Parathyroid adenoma (tissue), 2 donors: ENCODE results near the gene GRM7.

Experiments used
- H2AFZ ChIP-seq: fragments of 300-600 bp; sonication (generic); one replicate; pipeline ENCODE4 v1.7.0; 2017; ENCODE audit warnings: antibody characterized with exemption, mild to moderate bottlenecking
- H3K27ac ChIP-seq: fragments of 300-600 bp; sonication (generic); one replicate; pipeline ENCODE4 v1.7.0; 2017
- H3K27me3 ChIP-seq: fragments of 300-600 bp; sonication (generic); one replicate; pipeline ENCODE4 v1.7.0; 2017; ENCODE audit warnings: low read length; ENCODE audit not compliant: control insufficient read depth, insufficient read depth
- H3K36me3 ChIP-seq: fragments of 300-600 bp; sonication (generic); one replicate; pipeline ENCODE4 v1.7.0; 2017; ENCODE audit warnings: low read length; ENCODE audit not compliant: control insufficient read depth, insufficient read depth
- H3K4me1 ChIP-seq: fragments of 300-600 bp; sonication (generic); one replicate; pipeline ENCODE4 v1.7.0; 2017; ENCODE audit warnings: control low read depth
- H3K4me2 ChIP-seq: fragments of 300-600 bp; sonication (generic); one replicate; pipeline ENCODE4 v1.7.0; 2017; ENCODE audit warnings: low read length
- H3K4me3 ChIP-seq: fragments of 300-600 bp; sonication (generic); one replicate; pipeline ENCODE4 v1.7.0; 2017; ENCODE audit warnings: low read depth, low read length
- H3K79me2 ChIP-seq: fragments of 300-600 bp; sonication (generic); one replicate; pipeline ENCODE4 v1.7.0; 2017; ENCODE audit warnings: control low read depth
- H3K9ac ChIP-seq: fragments of 300-600 bp; sonication (generic); one replicate; pipeline ENCODE4 v1.7.0; 2017; ENCODE audit warnings: mild to moderate bottlenecking
- H3K9me3 ChIP-seq: fragments of 300-600 bp; sonication (generic); one replicate; pipeline ENCODE4 v1.7.0; 2017; ENCODE audit warnings: low read length; ENCODE audit not compliant: control insufficient read depth
- TF ChIP-seq, protein P1 (sequence below): fragments of 300-600 bp; sonication (generic); IDR thresholded peaks from one replicate; pipeline ENCODE4 v1.7.0; 2017; ENCODE audit warnings: antibody characterized with exemption, mild to moderate bottlenecking
- donor health status: primary hyperparathyroidism.

Gene GRM7

DNA sequence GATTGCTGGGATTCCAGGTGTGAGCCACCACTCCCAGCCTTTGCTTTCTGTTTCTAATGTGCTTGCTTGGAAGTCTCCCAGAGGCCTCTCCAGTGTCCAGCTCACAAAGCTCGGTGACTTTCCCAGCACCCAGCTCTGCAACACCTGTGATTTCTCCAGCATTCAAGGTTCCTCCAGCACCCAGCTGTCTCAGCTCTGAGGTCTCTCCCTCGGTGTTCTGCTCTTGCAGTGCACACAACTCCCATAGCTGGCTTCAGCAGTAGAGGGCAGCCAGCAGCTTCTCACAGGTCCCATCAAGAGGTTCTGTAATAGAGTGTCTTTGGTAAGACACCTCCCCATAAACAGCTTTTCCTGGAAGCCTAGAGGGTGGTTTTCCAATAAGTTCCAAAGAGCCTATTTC is 75.1 kb downstream of the GRM7 start:
- H3K27me3 ChIP-seq, result no peaks in the 10 kb centered on the region
- no peak overlapping the region for H3K27ac ChIP-seq

DNA sequence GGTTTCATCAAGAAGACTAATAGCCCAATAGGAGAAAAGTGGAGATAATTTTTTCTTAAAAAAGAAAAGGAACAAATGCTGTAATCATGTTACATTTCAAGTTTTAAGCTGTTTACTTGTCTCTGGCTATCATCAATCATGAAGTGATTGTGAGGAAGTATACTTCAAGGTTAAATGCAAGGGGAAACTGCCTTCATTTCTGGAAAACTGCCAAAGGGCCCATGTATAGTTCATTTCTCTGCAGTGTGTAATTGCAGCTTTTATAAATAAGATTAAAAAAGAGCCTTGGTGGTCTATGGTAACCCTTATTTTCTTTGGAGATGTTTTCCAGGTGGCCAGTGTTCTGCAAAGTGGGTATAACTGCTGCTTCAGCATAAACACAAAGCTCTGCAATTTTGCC is 101.9 kb downstream of the GRM7 start:
- H3K9me3 ChIP-seq, result peaks cover 2% of the 10 kb centered on the region
- H3K79me2 ChIP-seq, result no peaks in the 10 kb centered on the region
- H3K4me2 ChIP-seq, result no peak overlapping the region
- no peak overlapping the region for H3K4me3 ChIP-seq
- no peak overlapping the region for H2AFZ ChIP-seq
- no peaks in the 10 kb centered on the region for H3K4me1 ChIP-seq
- H3K9ac ChIP-seq, result no peak overlapping the region
- H3K27ac ChIP-seq, result no peak overlapping the region
- TF ChIP-seq, protein P1, sequence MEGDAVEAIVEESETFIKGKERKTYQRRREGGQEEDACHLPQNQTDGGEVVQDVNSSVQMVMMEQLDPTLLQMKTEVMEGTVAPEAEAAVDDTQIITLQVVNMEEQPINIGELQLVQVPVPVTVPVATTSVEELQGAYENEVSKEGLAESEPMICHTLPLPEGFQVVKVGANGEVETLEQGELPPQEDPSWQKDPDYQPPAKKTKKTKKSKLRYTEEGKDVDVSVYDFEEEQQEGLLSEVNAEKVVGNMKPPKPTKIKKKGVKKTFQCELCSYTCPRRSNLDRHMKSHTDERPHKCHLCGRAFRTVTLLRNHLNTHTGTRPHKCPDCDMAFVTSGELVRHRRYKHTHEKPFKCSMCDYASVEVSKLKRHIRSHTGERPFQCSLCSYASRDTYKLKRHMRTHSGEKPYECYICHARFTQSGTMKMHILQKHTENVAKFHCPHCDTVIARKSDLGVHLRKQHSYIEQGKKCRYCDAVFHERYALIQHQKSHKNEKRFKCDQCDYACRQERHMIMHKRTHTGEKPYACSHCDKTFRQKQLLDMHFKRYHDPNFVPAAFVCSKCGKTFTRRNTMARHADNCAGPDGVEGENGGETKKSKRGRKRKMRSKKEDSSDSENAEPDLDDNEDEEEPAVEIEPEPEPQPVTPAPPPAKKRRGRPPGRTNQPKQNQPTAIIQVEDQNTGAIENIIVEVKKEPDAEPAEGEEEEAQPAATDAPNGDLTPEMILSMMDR, result no peak
- H3K27me3 ChIP-seq, result no peaks in the 10 kb centered on the region
- H3K36me3 ChIP-seq, result no peaks in the 10 kb centered on the region

More for the DNA sequence above, 75.1 kb downstream of the GRM7 start:
- no peaks in the 10 kb centered on the region for H3K9me3 ChIP-seq
- H3K9ac ChIP-seq, result no peak overlapping the region
- H3K36me3 ChIP-seq, result no peaks in the 10 kb centered on the region
- H3K4me2 ChIP-seq, result no peak overlapping the region
- H3K4me3 ChIP-seq, result no peak overlapping the region
- TF ChIP-seq, protein P1, result no peak
- H3K4me1 ChIP-seq, result no peaks in the 10 kb centered on the region
- no peaks in the 10 kb centered on the region for H3K79me2 ChIP-seq
- H2AFZ ChIP-seq, result no peak overlapping the region

DNA sequence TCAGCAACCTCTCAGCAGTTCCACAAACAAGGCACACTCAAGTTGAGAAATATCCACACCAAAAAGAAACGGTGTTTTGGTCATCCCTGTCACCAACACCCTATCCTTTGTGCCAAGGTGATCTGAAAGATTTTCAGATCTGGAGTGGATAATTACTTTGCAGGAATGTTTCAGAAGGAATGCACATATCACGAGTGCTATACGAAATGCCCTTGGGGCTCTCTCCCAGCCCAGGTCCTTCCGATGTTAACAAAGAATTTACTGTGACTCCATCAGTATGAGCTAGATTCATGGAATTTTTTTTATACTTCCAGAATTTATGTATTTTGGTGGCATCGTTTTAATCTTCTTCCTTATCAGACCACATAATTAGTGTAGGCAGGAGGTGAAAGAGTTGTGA is 105.0 kb downstream of the GRM7 start:
- Histone ChIP-seq H3K27me3 (no peaks in the 10 kb centered on the region), H3K79me2 (no peaks in the 10 kb centered on the region), H3K27ac (no peak overlapping the region), H3K4me3 (no peak overlapping the region), H3K9ac (no peak overlapping the region), H3K4me2 (no peak overlapping the region), H3K9me3 (no peaks in the 10 kb centered on the region), H3K4me1 (no peaks in the 10 kb centered on the region), H3K36me3 (no peaks in the 10 kb centered on the region), H2AFZ (no peak overlapping the region)
- TF ChIP-seq, protein P1, result no peak

DNA sequence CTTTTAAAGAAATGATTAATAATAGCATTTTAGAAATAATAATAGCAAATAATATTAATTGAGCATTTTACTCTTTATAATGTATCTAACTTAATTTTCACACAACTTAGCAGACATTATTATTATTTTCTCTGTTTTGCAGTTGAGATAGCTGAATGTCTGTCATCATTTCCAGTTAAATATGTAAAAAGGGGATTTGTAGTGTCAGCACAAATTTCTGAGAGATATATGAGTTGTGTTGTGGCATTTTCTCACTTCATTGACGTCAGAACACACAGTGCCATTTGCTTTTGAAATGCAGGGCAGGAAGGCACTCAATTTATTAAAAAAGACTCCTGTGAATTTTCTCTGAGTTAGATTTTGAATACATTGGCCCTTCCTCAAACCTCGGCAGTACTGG is 111.0 kb downstream of the GRM7 start:
- Histone ChIP-seq H2AFZ (no peak overlapping the region), H3K27me3 (no peaks in the 10 kb centered on the region), H3K9ac (no peak overlapping the region), H3K4me1 (no peaks in the 10 kb centered on the region), H3K79me2 (no peaks in the 10 kb centered on the region), H3K4me3 (no peak overlapping the region), H3K4me2 (no peak overlapping the region), H3K27ac (no peak overlapping the region), H3K9me3 (no peaks in the 10 kb centered on the region), H3K36me3 (no peaks in the 10 kb centered on the region)
- TF ChIP-seq, protein P1, result no peak

DNA sequence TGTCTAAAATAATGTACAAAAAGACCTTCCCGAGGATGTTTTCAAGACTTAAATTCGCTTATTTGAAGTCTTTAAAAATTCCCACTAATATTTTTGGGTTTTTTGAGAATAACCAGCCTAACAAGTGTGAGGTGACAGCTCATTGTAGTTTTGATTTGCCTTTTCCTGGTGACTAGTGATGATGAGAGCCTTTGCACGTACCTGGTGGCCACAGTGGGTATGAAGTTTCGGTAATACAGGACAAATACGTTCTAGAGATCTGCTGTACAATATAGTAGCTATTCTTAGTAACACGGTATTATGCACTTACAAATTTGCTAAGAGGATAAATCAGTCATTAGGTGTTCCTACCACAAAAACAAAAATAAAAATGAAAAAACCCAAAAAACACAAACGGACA is 124.9 kb downstream of the GRM7 start:
- no peaks in the 10 kb centered on the region for H3K4me1 ChIP-seq
- no peak overlapping the region for H3K27ac ChIP-seq
- no peaks in the 10 kb centered on the region for H3K27me3 ChIP-seq
- no peaks in the 10 kb centered on the region for H3K9me3 ChIP-seq
- no peaks in the 10 kb centered on the region for H3K36me3 ChIP-seq
- no peak overlapping the region for H3K9ac ChIP-seq
- H3K4me3 ChIP-seq, result no peak overlapping the region
- H3K4me2 ChIP-seq, result no peak overlapping the region
- no peaks in the 10 kb centered on the region for H3K79me2 ChIP-seq
- TF ChIP-seq, protein P1, result no peak
- H2AFZ ChIP-seq, result no peak overlapping the region
